Right atrium auricular region (tissue), 2 donors: ENCODE data around the gene HMX3. TPM values are rescaled to one million over a fixed set of nuclear protein-coding genes. Genes with fewer than 3 reads are reported as not detected.

Experiments used
- DNase-seq: peaks from one replicate; pipeline ENCODE4 v3.0.0-alpha.2; 2019; ENCODE audit warnings: low spot score
- H3K27ac ChIP-seq, 2 donors: fragments of 200-600 bp; sonication (generic); 1 replicate in 1 of 2; 2 replicates in 1 of 2; pipeline ENCODE4 v1.5.1; 2016 to 2019
- H3K27me3 ChIP-seq, 2 donors: fragments of 200-600 bp; sonication (generic); one replicate each; pipeline versions ENCODE4 v1.5.1 to v1.6.0; 2017 to 2019
- H3K36me3 ChIP-seq: fragments of 200-600 bp; sonication (generic); one replicate; pipeline ENCODE4 v1.5.1; 2016
- H3K4me1 ChIP-seq, 2 donors: fragments of 200-600 bp; sonication (generic); one replicate each; pipeline versions ENCODE4 v1.5.1 to v1.6.0; 2017 to 2019
- H3K4me3 ChIP-seq, 2 donors: fragments of 200-600 bp; sonication (generic); 1 replicate in 1 of 2; 2 replicates in 1 of 2; pipeline ENCODE4 v1.5.1; 2017 to 2019; ENCODE audit warnings: mild to moderate bottlenecking in 1 of 2, moderate library complexity in 1 of 2
- H3K9me3 ChIP-seq, 2 donors: fragments of 200-600 bp; sonication (generic); one replicate each; pipeline ENCODE4 v1.5.1; 2019
- CTCF ChIP-seq, 2 donors: fragments of 200-600 bp; sonication (generic); IDR thresholded peaks; one replicate each; pipeline ENCODE4 v1.5.1; 2019; ENCODE audit warnings: antibody characterized with exemption in 2 of 2
- total RNA-seq, 2 donors: library from RNA; depleted of rRNA; stranded (reverse); fragments of >200 nt; gene quantifications; one replicate each; pipeline ENCODE4 v1.1.0, GENCODE V29; 2016

HMX3 gene
- total RNA-seq = not detected

GRCh38 chr10:123135415-123136141 lies at the start of gene HMX3:
HMX3 (plus strand) TSS chr10:123135970; CDS start chr10:123136051, 81 bp downstream.
- peak; percentile 55 for DNase-seq

GRCh38 chr10:123086281-123086680 lies 49.5 kb upstream of the HMX3 start:
- TF ChIP-seq CTCF (IDR thresholded peaks at IDR 0.05) = no peak
- Histone ChIP-seq H3K9me3 (no peaks in the 10 kb centered on the region), H3K4me3 (no peak overlapping the region), H3K27me3 (no peaks in the 10 kb centered on the region), H3K4me1 (no peaks in the 10 kb centered on the region), H3K36me3 (no peaks in the 10 kb centered on the region), H3K27ac (no peak overlapping the region)
- no peak for DNase-seq

More at GRCh38 chr10:123135415-123136141, at the start of gene HMX3:
- no peaks in the 10 kb centered on the region for H3K36me3 ChIP-seq
- peak within 1 kb of the TSS; percentile 26 to 47 for H3K4me3 ChIP-seq
- H3K4me1 ChIP-seq = peaks cover 0 to 65% of the 10 kb centered on the region in 2 donors
- H3K27ac ChIP-seq = no peak within 1 kb of the TSS
- no peak for TF ChIP-seq CTCF (IDR thresholded peaks at IDR 0.05)
- no peaks in the 10 kb centered on the region for H3K9me3 ChIP-seq
- peaks cover 73 to 85% of the 10 kb centered on the region in 2 donors for H3K27me3 ChIP-seq

GRCh38 chr10:123087348-123087747 lies 48.4 kb upstream of the HMX3 start:
- Histone ChIP-seq H3K4me1 (no peaks in the 10 kb centered on the region), H3K27me3 (no peaks in the 10 kb centered on the region), H3K9me3 (no peaks in the 10 kb centered on the region), H3K4me3 (no peak overlapping the region), H3K36me3 (no peaks in the 10 kb centered on the region), H3K27ac (no peak overlapping the region)
- DNase-seq = no peak
- no peak for TF ChIP-seq CTCF (IDR thresholded peaks at IDR 0.05)

GRCh38 chr10:123087786-123088185 lies 48.0 kb upstream of the HMX3 start:
- H3K27me3 ChIP-seq = no peaks in the 10 kb centered on the region
- no peak overlapping the region for H3K27ac ChIP-seq
- H3K36me3 ChIP-seq = no peaks in the 10 kb centered on the region
- no peaks in the 10 kb centered on the region for H3K9me3 ChIP-seq
- H3K4me1 ChIP-seq = no peaks in the 10 kb centered on the region
- DNase-seq = no peak
- no peak for TF ChIP-seq CTCF (IDR thresholded peaks at IDR 0.05)
- H3K4me3 ChIP-seq = no peak overlapping the region

- no peak for TF ChIP-seq CTCF (IDR thresholded peaks at IDR 0.05)
Observed at GRCh38 chr10:123092635-123093414, 42.9 kb upstream of the HMX3 start.

More at GRCh38 chr10:123092635-123093414, 42.9 kb upstream of the HMX3 start:
- Histone ChIP-seq H3K36me3 (no peaks in the 10 kb centered on the region), H3K4me3 (no peak overlapping the region), H3K9me3 (no peaks in the 10 kb centered on the region), H3K27ac (no peak overlapping the region), H3K4me1 (no peaks in the 10 kb centered on the region), H3K27me3 (no peaks in the 10 kb centered on the region)
- DNase-seq = no peak
